OCI-LY1 (cell line): ENCODE data around the gene PALMD.

Experiments
- H2AFZ ChIP-seq: fragments of 200-600 bp; sonication (generic), shearing (Covaris generic); 2 replicates; pipeline ENCODE4 v1.6.0; 2014; ENCODE audit warnings: antibody characterized with exemption, mild to moderate bottlenecking, low read length
- H3F3A ChIP-seq: fragments of 200-600 bp; sonication (generic), shearing (Covaris generic); 2 replicates; pipeline ENCODE4 v1.6.0; 2014; ENCODE audit warnings: mild to moderate bottlenecking, antibody characterized with exemption, low read length, moderate library complexity; ENCODE audit not compliant: insufficient read depth
- H3K27ac ChIP-seq: fragments of 200-600 bp; sonication (generic); 2 replicates; pipeline ENCODE4 v1.5.1; 2014; ENCODE audit warnings: low read length, mixed run types, mild to moderate bottlenecking, low read depth; ENCODE audit not compliant: poor library complexity, severe bottlenecking
- H3K27me3 ChIP-seq: fragments of 200-600 bp; sonication (generic); 2 replicates; pipeline ENCODE4 v1.6.0; 2014; ENCODE audit warnings: antibody characterized with exemption, mild to moderate bottlenecking, low read length, moderate library complexity; ENCODE audit not compliant: insufficient read depth
- H3K36me3 ChIP-seq: fragments of 200-600 bp; sonication (generic); 2 replicates; pipeline ENCODE4 v1.6.1; 2014; ENCODE audit warnings: mild to moderate bottlenecking, antibody characterized with exemption, low read length, moderate library complexity, mixed read lengths; ENCODE audit not compliant: insufficient read depth
- H3K4me1 ChIP-seq: fragments of 200-600 bp; sonication (generic); 2 replicates; pipeline ENCODE4 v1.5.1; 2014; ENCODE audit warnings: mild to moderate bottlenecking, low read length, moderate library complexity; ENCODE audit not compliant: insufficient read depth, severe bottlenecking
- H3K4me2 ChIP-seq: fragments of 200-600 bp; sonication (generic), shearing (Covaris generic); 2 replicates; pipeline ENCODE4 v1.6.1; 2014; ENCODE audit warnings: low read length
- H3K4me3 ChIP-seq: fragments of 200-600 bp; sonication (generic); 2 replicates; pipeline ENCODE4 v1.5.1; 2014; ENCODE audit warnings: low read length, low read depth, mild to moderate bottlenecking, mixed read lengths; ENCODE audit not compliant: poor library complexity, severe bottlenecking
- H3K79me2 ChIP-seq: fragments of 200-600 bp; shearing (Covaris generic); 2 replicates; pipeline ENCODE4 v1.6.1; 2016; ENCODE audit warnings: mixed run types, low read length, mixed read lengths; ENCODE audit not compliant: insufficient read depth
- H3K9ac ChIP-seq: fragments of 200-600 bp; sonication (generic), shearing (Covaris generic); 2 replicates; pipeline ENCODE4 v1.6.1; 2014; ENCODE audit warnings: mild to moderate bottlenecking, low read length, mixed read lengths
- H3K9me2 ChIP-seq: fragments of 200-600 bp; sonication (generic), shearing (Covaris generic); 2 replicates; pipeline ENCODE4 v1.6.1; 2014; ENCODE audit warnings: low read depth, mild to moderate bottlenecking, low read length, mixed read lengths
- H3K9me3 ChIP-seq: fragments of 200-600 bp; shearing (Covaris generic); 2 replicates; pipeline ENCODE4 v1.6.1; 2014; ENCODE audit warnings: low read length, mixed read lengths
- H4K20me1 ChIP-seq: fragments of 200-600 bp; sonication (generic), shearing (Covaris generic); 2 replicates; pipeline ENCODE4 v1.6.0; 2016; ENCODE audit warnings: mild to moderate bottlenecking, low read length; ENCODE audit not compliant: insufficient read depth
- EZH2 ChIP-seq: fragments of 200-600 bp; sonication (generic), shearing (Covaris generic); IDR thresholded peaks from 2 replicates; pipeline ENCODE4 v1.8.0; 2017; ENCODE audit warnings: borderline replicate concordance, mixed run types, mild to moderate bottlenecking, antibody characterized with exemption, low read length, moderate library complexity, mixed read lengths
- TF ChIP-seq, protein P1 (sequence below): fragments of 200-600 bp; sonication (generic), shearing (Covaris generic); IDR thresholded peaks from 2 replicates; pipeline ENCODE4 v1.5.1; 2017; ENCODE audit warnings: mild to moderate bottlenecking, antibody characterized with exemption, low read length, moderate library complexity, mixed read lengths

PALMD gene

DNA sequence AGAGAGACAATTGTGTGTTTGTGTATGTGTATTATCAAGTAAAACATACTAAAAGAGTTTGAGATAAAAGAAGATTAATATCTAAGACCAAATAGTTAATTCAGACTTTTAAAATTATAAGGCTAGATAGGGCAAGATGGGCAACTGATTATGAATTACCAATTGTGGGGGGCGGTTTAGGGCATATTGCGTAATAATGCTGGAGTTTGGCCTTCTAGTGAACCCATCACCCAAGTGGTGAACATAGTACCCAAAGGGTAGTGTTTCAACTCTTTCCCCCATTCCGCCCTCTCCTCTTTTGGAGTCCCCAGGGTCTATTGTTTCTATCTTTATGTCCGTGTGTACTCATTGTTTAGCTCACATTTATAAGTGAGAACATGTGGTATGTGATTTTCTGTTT is 65.1 kb downstream of the PALMD start:
- Histone ChIP-seq H3K9ac (no peak overlapping the region), H3K27me3 (no peaks in the 10 kb centered on the region), H3K4me2 (no peak overlapping the region), H3K79me2 (no peaks in the 10 kb centered on the region), H2AFZ (no peak overlapping the region), H3K9me3 (no peaks in the 10 kb centered on the region), H3K9me2 (no peaks in the 10 kb centered on the region), H3K4me3 (no peak overlapping the region), H4K20me1 (no peaks in the 10 kb centered on the region), H3K27ac (no peak overlapping the region), H3K36me3 (peaks cover 52% of the 10 kb centered on the region), H3K4me1 (no peaks in the 10 kb centered on the region), H3F3A (no peaks in the 10 kb centered on the region)
- TF ChIP-seq EZH2: no peak

DNA sequence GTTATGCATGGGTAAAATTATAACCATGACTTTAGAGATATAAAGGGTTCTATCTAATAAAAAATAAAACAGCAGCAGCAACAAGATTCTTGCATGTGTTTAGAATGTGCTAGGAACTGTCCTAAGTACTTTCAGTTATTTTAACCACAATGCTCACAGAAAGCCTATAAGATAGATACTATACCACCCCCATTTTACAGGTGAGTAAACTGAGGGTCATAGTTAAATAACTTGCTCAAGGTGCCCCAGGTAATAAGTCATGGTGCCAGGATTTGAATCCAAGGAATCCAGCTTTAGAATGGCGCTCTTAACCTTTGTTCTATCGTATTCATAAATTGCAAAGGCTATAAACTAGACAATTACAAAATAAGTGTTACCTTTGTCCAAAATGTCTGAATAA is 67.1 kb downstream of the PALMD start:
- no peak overlapping the region for H3K4me2 ChIP-seq
- no peak overlapping the region for H3K9ac ChIP-seq
- no peaks in the 10 kb centered on the region for H3K27me3 ChIP-seq
- TF ChIP-seq, protein P1, sequence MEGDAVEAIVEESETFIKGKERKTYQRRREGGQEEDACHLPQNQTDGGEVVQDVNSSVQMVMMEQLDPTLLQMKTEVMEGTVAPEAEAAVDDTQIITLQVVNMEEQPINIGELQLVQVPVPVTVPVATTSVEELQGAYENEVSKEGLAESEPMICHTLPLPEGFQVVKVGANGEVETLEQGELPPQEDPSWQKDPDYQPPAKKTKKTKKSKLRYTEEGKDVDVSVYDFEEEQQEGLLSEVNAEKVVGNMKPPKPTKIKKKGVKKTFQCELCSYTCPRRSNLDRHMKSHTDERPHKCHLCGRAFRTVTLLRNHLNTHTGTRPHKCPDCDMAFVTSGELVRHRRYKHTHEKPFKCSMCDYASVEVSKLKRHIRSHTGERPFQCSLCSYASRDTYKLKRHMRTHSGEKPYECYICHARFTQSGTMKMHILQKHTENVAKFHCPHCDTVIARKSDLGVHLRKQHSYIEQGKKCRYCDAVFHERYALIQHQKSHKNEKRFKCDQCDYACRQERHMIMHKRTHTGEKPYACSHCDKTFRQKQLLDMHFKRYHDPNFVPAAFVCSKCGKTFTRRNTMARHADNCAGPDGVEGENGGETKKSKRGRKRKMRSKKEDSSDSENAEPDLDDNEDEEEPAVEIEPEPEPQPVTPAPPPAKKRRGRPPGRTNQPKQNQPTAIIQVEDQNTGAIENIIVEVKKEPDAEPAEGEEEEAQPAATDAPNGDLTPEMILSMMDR: no peak
- TF ChIP-seq EZH2: no peak
- H3K9me3 ChIP-seq: no peaks in the 10 kb centered on the region
- H4K20me1 ChIP-seq: no peaks in the 10 kb centered on the region
- H3F3A ChIP-seq: no peaks in the 10 kb centered on the region
- H3K9me2 ChIP-seq: no peaks in the 10 kb centered on the region
- H2AFZ ChIP-seq: no peak overlapping the region
- H3K4me3 ChIP-seq: no peak overlapping the region
- peaks cover 65% of the 10 kb centered on the region for H3K36me3 ChIP-seq
- no peak overlapping the region for H3K27ac ChIP-seq
- H3K79me2 ChIP-seq: no peaks in the 10 kb centered on the region
- H3K4me1 ChIP-seq: no peaks in the 10 kb centered on the region

DNA sequence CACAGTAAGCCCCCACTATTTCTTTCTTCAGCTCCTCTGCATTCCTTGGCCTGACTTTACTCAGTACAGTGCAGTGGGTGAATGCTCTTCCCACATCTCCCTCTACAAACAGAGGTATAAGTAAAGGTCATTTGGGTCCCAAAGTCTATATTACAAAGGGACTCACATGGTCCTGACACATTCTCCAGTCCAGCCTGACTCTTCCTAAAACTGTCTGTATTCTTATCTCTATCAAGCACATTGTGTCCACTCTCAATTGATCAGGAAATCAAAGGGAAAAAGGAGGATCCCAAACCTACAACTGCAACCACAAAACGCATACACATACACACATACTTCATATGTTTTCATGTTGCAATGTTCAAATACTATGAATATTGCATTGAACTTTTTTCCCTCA is 71.1 kb downstream of the PALMD start:
- no peak overlapping the region for H3K9ac ChIP-seq
- no peaks in the 10 kb centered on the region for H4K20me1 ChIP-seq
- peaks cover 43% of the 10 kb centered on the region for H3K36me3 ChIP-seq

DNA sequence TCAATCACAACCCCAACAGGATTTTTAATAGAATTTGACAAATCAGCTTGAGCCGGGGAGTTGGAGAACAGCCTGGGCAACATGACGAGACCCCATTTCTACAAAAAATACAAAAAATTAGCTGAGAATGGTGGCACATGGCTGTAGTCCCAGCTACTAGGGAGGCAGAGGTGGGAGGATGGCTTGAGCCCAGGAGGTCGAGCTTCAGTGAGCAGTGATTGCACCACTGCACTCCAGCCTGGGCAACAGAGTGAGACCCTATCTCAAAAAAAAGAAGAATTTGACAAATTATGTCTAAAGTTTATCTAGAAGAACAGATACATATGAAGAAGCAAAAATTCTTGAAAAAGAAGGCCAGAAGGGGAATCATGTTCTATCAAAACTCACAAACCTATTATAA is 77.3 kb downstream of the PALMD start:
- H3K9me2 ChIP-seq: no peaks in the 10 kb centered on the region
- H3K4me2 ChIP-seq: no peak overlapping the region
- H3K4me1 ChIP-seq: peaks cover 12% of the 10 kb centered on the region
- H3K27me3 ChIP-seq: no peaks in the 10 kb centered on the region
- TF ChIP-seq EZH2: no peak
- TF ChIP-seq, protein P1: no peak
- H3K79me2 ChIP-seq: no peaks in the 10 kb centered on the region
- no peaks in the 10 kb centered on the region for H4K20me1 ChIP-seq
- no peak overlapping the region for H3K27ac ChIP-seq
- no peak overlapping the region for H2AFZ ChIP-seq
- H3K9me3 ChIP-seq: no peaks in the 10 kb centered on the region
- no peaks in the 10 kb centered on the region for H3F3A ChIP-seq
- no peak overlapping the region for H3K4me3 ChIP-seq
- H3K36me3 ChIP-seq: peaks cover 15% of the 10 kb centered on the region; the same call in 1 of the 2 replicates
- no peak overlapping the region for H3K9ac ChIP-seq

More for the DNA sequence above, 71.1 kb downstream of the PALMD start:
- no peak overlapping the region for H3K27ac ChIP-seq
- no peaks in the 10 kb centered on the region for H3K27me3 ChIP-seq
- TF ChIP-seq, protein P1: no peak
- no peak for TF ChIP-seq EZH2
- H3K4me2 ChIP-seq: no peak overlapping the region
- H3K4me3 ChIP-seq: no peak overlapping the region
- no peaks in the 10 kb centered on the region for H3K4me1 ChIP-seq
- H3K9me2 ChIP-seq: no peaks in the 10 kb centered on the region
- H3K79me2 ChIP-seq: no peaks in the 10 kb centered on the region
- no peaks in the 10 kb centered on the region for H3K9me3 ChIP-seq
- H3F3A ChIP-seq: no peaks in the 10 kb centered on the region
- H2AFZ ChIP-seq: no peak overlapping the region
